MM.1S (cell line): ENCODE measurements around the gene MZT2A.
"Not testable (repeated sequence)": the region's sequence is repeated elsewhere in the genome, so short reads cannot be mapped to it uniquely, and the experiment has no call there.

ENCODE experiments used
- DNase-seq: peaks from one replicate; pipeline ENCODE4 v3.0.0-alpha.2; 2015
- H2AFZ ChIP-seq: fragments of 300-600 bp; sonication (generic); 2 replicates; pipeline ENCODE4 v1.6.0; 2016; ENCODE audit warnings: antibody characterized with exemption, low read length
- H3F3A ChIP-seq: fragments of 300-600 bp; sonication (generic); 2 replicates; pipeline ENCODE4 v1.6.1; 2016; ENCODE audit warnings: mild to moderate bottlenecking, antibody characterized with exemption, low read length, moderate library complexity, mixed read lengths; ENCODE audit not compliant: insufficient read depth
- H3K27ac ChIP-seq: fragments of 300-600 bp; sonication (generic); 2 replicates; pipeline ENCODE4 v1.5.1; 2016; ENCODE audit warnings: mild to moderate bottlenecking, low read length
- H3K27me3 ChIP-seq: fragments of 300-600 bp; sonication (generic); replicated peaks from 2 replicates; pipeline ENCODE4 v1.6.0; 2016; ENCODE audit warnings: low read length; ENCODE audit not compliant: insufficient read depth
- H3K36me3 ChIP-seq: fragments of 300-600 bp; sonication (generic); replicated peaks from 2 replicates; pipeline ENCODE4 v1.6.1; 2016; ENCODE audit warnings: mild to moderate bottlenecking, low read length, mixed read lengths; ENCODE audit not compliant: insufficient read depth
- H3K4me1 ChIP-seq: fragments of 300-600 bp; sonication (generic); 2 replicates; pipeline ENCODE4 v1.6.1; 2016; ENCODE audit warnings: low read length, mixed read lengths
- H3K4me2 ChIP-seq: fragments of 300-600 bp; sonication (generic); 2 replicates; pipeline ENCODE4 v1.6.0; 2016; ENCODE audit warnings: low read depth, low read length
- H3K4me3 ChIP-seq: fragments of 300-600 bp; sonication (generic); 2 replicates; pipeline ENCODE4 v1.5.1; 2016; ENCODE audit warnings: low read length, mixed read lengths
- H3K79me2 ChIP-seq: fragments of 300-600 bp; sonication (generic); 2 replicates; pipeline ENCODE4 v1.6.1; 2016; ENCODE audit warnings: mixed run types, low read length, mixed read lengths
- H3K9ac ChIP-seq: fragments of 300-600 bp; sonication (generic); 2 replicates; pipeline ENCODE4 v1.6.1; 2016; ENCODE audit warnings: low read length, mixed read lengths
- H3K9me2 ChIP-seq: fragments of 300-600 bp; sonication (generic); replicated peaks from 2 replicates; pipeline ENCODE4 v1.6.1; 2016; ENCODE audit warnings: mild to moderate bottlenecking, low read length, mixed read lengths; ENCODE audit not compliant: insufficient read depth
- H3K9me3 ChIP-seq: fragments of 300-600 bp; sonication (generic); replicated peaks from 2 replicates; pipeline ENCODE4 v1.6.1; 2016; ENCODE audit warnings: mild to moderate bottlenecking, low read length, mixed read lengths; ENCODE audit not compliant: insufficient read depth
- H4K20me1 ChIP-seq: fragments of 300-600 bp; sonication (generic); 2 replicates; pipeline ENCODE4 v1.6.1; 2016; ENCODE audit warnings: mild to moderate bottlenecking, low read length, moderate library complexity, mixed read lengths; ENCODE audit not compliant: insufficient read depth
- CTCF ChIP-seq: fragments of 300-600 bp; sonication (generic); IDR thresholded peaks from 2 replicates; pipeline ENCODE4 v1.5.1; 2016; ENCODE audit warnings: antibody characterized with exemption, low read length, mixed read lengths
- EZH2 ChIP-seq: fragments of 300-600 bp; sonication (generic); optimal IDR thresholded peaks from 2 replicates; pipeline ENCODE3; 2017; ENCODE audit warnings: low read depth, mild to moderate bottlenecking, antibody characterized with exemption, low read length, mixed read lengths
- EZH2phosphoT487 ChIP-seq: fragments of 300-600 bp; sonication (generic); IDR thresholded peaks from 2 replicates; pipeline ENCODE4 v1.6.1; 2018; ENCODE audit warnings: antibody characterized with exemption, low read length

MZT2A gene

GRCh38 chr2:131520526-131520925 is 28.3 kb upstream of the MZT2A start:
- Histone ChIP-seq H3K9ac (no peak overlapping the region), H3K9me2 (no peaks in the 10 kb centered on the region), H3K27me3 (no peaks in the 10 kb centered on the region), H3K4me2 (no peak overlapping the region), H3K4me1 (no peaks in the 10 kb centered on the region), H3K36me3 (no peaks in the 10 kb centered on the region), H4K20me1 (no peaks in the 10 kb centered on the region), H3K9me3 (no peaks in the 10 kb centered on the region), H3K27ac (no peak overlapping the region), H3K4me3 (no peak overlapping the region), H3K79me2 (no peaks in the 10 kb centered on the region), H3F3A (no peaks in the 10 kb centered on the region), H2AFZ (no peak overlapping the region)
- TF ChIP-seq EZH2phosphoT487 (no peak), CTCF (no peak)
- no peak for DNase-seq

- DNase-seq: not testable (repeated sequence)
These were observed 27.8 kb upstream of the MZT2A start for GRCh38 chr2:131519871-131520470.

GRCh38 chr2:131519466-131519865 is 27.3 kb upstream of the MZT2A start:
- H4K20me1 ChIP-seq: no peaks in the 10 kb centered on the region
- no peak overlapping the region for H3K4me2 ChIP-seq
- no peaks in the 10 kb centered on the region for H3K4me1 ChIP-seq
- no peaks in the 10 kb centered on the region for H3K79me2 ChIP-seq
- no peak overlapping the region for H2AFZ ChIP-seq
- no peak for TF ChIP-seq CTCF
- TF ChIP-seq EZH2phosphoT487: no peak
- TF ChIP-seq EZH2: no peak
- H3K9ac ChIP-seq: no peak overlapping the region
- no peak overlapping the region for H3K27ac ChIP-seq
- no peaks in the 10 kb centered on the region for H3F3A ChIP-seq
- H3K9me3 ChIP-seq: no peaks in the 10 kb centered on the region
- H3K9me2 ChIP-seq: no peaks in the 10 kb centered on the region
- no peak overlapping the region for H3K4me3 ChIP-seq
- H3K27me3 ChIP-seq: no peaks in the 10 kb centered on the region
- DNase-seq: no peak
- no peaks in the 10 kb centered on the region for H3K36me3 ChIP-seq

More at GRCh38 chr2:131519871-131520470, 27.8 kb upstream of the MZT2A start:
- not testable (repeated sequence) for H3K36me3 ChIP-seq, H3K9ac ChIP-seq, H3F3A ChIP-seq, H3K27me3 ChIP-seq, H3K4me2 ChIP-seq, H4K20me1 ChIP-seq, H3K9me2 ChIP-seq, H3K9me3 ChIP-seq, H3K27ac ChIP-seq, H3K4me3 ChIP-seq, H3K79me2 ChIP-seq, H3K4me1 ChIP-seq, H2AFZ ChIP-seq

GRCh38 chr2:131518531-131518930 is 26.3 kb upstream of the MZT2A start:
- H3K27me3 ChIP-seq, H4K20me1 ChIP-seq, H2AFZ ChIP-seq, H3K36me3 ChIP-seq, DNase-seq, H3K79me2 ChIP-seq, H3K4me1 ChIP-seq, H3F3A ChIP-seq, H3K9ac ChIP-seq, H3K9me2 ChIP-seq, H3K4me2 ChIP-seq, H3K9me3 ChIP-seq, H3K4me3 ChIP-seq, H3K27ac ChIP-seq: not testable (repeated sequence)

GRCh38 chr2:131517856-131518255 is 25.7 kb upstream of the MZT2A start:
- not testable (repeated sequence) for H3K4me1 ChIP-seq, H3K9me3 ChIP-seq, H3K27ac ChIP-seq, H4K20me1 ChIP-seq, H3K9me2 ChIP-seq, H3K4me3 ChIP-seq, H3K79me2 ChIP-seq, H3K4me2 ChIP-seq, DNase-seq, H3K36me3 ChIP-seq, H2AFZ ChIP-seq, H3F3A ChIP-seq, H3K9ac ChIP-seq, H3K27me3 ChIP-seq
